NCI-H774 (cell line): ENCODE data around the gene HLF.

Source experiments
- DNase-seq: peaks from one replicate; lab custom pipeline; 2025; lab: John Stamatoyannopoulos, UW

The HLF gene

GRCh38 chr17:55264645-55265298 lies at the start of gene HLF:
Gene HLF, plus strand, starts transcription at chr17:55264960. Its CDS starts 525 bp downstream, at chr17:55265485.
- peak; percentile 93 for DNase-seq

- no peak for DNase-seq
These were observed 49.0 kb upstream of the HLF start for GRCh38 chr17:55215711-55216110.

GRCh38 chr17:55216888-55217287 lies 47.9 kb upstream of the HLF start:
- DNase-seq, result no peak

- no peak for DNase-seq
These were observed 45.3 kb upstream of the HLF start for GRCh38 chr17:55219459-55219858.

- no peak for DNase-seq
These were observed 44.8 kb upstream of the HLF start for GRCh38 chr17:55219934-55220333.

DNA sequence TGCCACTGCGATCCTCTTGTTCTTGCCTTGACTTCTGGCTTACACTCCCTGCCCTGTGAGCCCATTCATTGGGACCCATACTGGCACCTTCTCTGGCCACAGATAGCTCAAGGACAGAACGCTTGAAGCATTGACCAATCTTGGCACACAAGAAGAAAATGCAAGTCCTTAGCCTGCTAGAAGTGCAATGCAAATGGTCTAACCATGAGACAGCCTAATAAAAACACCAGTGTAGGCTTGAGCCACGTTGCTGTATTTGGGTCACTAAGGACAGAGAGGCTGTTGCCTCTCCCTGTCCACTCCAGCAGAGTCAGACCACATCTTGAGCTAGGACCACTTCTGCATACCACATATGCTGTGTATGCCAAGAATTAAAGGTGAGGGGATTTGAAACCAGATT lies 41.2 kb upstream of the HLF start:
- no peak for DNase-seq

DNA sequence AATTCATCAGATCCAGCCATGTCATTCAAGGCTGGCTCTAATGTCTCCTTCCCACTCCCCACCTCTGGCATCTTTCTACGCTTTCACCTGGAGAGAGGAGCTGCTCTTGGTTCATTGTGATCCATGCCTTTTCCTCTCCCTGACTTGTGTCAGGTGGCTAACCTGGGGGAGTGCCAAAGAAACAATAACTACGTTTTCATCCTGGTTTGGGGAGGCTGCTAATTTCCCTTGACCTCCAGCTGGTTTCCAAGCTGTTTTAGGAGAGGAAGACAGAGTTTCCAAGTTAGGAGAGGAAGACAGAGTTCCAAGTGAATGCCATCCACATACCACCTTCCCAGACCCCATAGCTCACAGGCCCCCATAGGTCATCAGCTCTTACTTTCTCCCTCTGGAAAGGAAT lies 40.0 kb upstream of the HLF start:
- DNase-seq, result no peak

DNA sequence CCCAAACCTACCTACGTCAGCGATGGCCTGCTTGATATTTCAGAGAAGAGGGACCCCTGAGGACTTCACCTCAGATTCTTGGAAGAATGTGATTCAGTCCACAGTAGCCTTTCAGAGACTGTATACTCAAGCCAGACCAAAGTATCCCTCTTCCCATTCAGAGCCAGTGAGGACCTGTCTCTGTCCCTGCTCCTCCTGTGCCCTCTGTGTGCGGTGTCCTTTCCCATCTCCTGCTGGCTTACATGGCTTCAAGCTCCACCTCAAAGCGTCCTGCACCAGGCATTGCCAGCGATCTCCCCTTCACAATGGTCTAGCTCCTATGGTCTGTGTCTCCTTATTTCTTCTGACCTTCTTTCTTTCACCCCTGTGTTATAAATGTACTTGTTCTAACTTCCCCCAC lies 39.5 kb upstream of the HLF start:
- no peak for DNase-seq

DNA sequence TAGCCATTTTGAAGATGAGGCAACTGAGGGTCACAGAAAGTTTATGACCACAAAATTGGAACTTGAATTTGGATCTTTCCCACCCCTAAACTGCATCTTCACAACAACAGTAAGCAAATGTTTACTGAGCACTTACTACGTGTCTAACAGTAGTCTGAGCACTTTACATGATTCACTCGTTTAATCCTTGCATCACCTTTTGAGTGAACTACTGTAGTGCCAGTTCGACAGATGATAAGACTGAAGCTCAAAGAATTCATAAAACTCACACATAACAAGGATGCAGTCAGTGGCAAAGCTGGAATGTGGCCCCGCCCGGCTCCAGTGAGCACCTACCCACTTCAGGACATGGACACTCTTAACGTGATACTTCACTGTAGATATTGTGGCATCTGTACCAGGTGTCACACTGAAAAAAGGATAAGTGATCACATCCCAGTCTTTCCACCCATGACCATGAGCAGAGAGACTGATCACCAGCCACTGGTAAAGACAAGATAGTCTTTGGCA lies 36.0 kb upstream of the HLF start:
- no peak for DNase-seq

- no peak for DNase-seq
These were observed 35.5 kb upstream of the HLF start for GRCh38 chr17:55229276-55229675.

DNA sequence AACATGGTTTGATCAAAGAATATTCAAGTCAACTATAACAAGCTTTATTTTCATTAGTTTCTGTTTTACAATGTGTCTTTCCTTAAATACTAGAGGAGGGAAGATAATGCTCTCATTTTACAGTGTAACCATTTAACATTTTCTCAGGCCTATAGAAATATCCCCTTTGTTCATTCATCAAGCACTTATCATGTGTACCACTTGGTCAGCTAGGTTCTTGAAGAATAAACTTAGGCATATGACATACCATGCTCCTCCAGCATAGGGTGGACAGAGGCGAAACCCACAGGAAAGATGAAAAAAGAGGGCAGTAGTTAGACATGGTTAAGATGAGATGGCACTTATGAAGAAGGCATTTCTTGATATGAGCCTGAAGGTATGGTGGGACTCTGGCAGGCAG lies 34.0 kb upstream of the HLF start:
- DNase-seq, result no peak

- no peak for DNase-seq
These were observed 30.9 kb upstream of the HLF start for GRCh38 chr17:55233840-55234239.

- DNase-seq, result no peak
These were observed 28.4 kb upstream of the HLF start for GRCh38 chr17:55236316-55236715.

DNA sequence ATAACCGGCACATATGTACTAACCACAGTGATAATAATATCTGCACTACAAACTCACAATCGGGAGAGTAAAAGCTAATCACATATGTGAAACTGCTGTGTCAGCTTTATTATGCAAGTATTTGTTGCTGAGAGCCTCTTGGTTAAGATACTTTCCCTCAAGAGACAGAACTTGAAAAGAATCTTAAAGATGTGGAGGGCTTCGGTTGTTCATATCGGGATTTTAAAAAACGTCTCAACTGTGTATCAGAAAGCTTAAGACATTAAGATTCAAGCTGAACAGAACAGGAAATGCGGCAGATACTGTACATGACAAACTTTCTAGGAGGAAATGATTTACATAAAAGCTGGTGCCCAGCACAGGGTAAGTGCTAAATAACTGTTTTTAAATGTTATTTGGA lies 27.5 kb upstream of the HLF start:
- DNase-seq, result no peak

DNA sequence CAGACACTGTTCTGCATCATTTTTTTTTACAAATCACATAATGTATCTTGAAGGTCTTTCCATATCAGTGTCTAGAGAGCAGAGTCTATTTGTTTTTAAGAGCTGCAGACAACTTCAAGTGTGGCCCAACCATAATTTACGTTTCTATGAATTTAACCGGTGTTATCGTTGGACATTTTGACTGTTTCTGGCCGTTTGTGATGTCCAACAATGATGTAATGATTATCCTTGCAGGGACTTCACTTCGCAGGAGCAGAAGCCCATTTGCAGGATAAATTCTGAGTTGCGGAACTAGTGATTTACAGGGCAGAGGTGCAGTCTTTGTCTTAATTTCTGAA lies 26.9 kb upstream of the HLF start:
- DNase-seq, result no peak

DNA sequence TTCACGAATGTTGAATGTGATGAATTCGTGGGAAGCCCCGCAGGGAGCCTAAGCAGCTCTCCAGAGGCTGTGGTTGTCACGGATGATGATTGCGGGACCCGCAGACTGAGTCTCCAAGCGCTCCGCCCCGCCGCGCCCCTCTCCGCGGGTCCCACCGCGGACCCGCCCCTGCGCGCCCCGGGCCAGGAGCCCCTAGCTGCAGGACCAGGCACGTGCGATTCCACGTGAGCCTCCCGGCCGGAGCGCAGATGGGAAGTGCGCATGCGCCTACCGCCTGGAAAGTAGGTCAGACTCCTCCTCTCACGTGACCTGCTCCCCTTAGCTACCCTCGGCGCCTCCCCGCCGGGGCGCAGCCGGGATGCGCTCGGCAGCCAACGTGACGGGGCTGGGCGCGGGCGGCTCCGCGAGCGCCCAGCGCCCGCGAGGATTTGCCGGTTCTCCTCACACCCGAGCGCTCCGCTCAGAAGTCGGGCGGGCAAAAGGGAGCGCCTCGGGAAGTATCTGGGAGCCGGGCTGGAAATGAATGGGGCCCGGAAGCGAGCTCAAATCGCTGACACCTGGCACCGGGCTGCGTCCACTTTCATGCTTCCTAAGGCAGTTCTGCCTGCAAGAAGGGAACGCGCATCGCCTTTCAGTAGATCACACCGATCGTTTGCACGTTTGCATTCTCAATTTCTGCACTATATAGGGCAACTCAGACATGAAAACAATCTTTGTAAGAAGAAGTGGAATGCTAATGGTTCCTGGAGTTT lies 26.4 kb upstream of the HLF start:
- peak; percentile 95 for DNase-seq

GRCh38 chr17:55238931-55239297 lies 25.8 kb upstream of the HLF start:
- DNase-seq, result no peak

DNA sequence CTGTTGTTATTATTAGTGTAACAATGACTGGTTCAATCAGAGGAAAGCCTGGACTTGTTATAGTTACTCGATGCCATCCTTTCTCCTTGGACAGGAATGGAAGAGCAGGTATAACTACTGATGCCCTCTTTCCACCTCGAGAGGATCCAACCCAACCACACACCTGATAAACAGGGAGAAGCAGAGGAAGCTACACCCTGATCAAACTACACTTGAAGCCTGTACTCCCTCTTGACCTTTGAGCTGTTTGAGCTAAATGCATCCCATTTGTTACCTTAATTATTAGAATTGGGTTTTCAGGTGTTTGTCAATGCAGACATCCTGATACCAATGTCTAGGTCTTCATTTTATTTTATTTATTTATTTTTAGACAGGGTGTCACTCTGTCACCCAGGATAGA lies 23.7 kb upstream of the HLF start:
- DNase-seq, result no peak

DNA sequence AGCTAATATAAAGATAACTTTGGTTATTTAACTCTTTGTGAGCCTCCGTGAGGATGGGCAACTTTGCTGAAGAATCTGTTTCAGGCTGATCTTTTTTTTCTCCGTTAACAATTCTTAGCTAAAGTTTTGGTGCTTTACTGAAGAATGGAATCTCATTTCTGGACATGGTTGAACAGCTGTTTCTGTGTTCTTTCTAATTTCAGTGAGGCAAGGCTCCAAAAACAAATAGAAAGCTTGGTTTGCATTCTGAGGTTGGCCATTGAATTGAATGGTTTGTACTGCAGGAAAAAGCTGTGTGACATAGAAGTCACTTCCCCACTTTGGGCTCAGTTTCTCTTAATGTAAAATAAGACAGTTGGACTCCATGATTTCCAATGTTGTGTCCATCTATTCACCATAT lies 22.3 kb upstream of the HLF start:
- no peak for DNase-seq

GRCh38 chr17:55245986-55246385 lies 18.8 kb upstream of the HLF start:
- no peak for DNase-seq

DNA sequence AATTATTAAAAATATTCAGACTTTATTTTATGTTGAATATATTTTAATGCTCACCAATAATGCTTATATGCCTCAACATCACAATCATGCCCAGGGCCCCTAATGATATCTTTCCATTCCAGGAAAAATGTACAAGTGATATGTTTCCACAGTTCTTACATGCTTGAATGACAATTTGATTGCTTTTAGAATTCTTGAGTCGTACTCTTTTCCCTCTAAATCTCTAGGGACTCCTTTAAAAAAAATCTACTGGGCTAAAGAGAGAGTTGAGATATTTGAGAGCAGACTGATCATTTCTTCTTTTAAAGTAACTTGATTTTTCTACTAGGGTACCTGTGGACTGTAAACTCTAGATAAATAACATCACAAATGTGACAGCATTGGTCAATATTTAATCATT lies 18.2 kb upstream of the HLF start:
- DNase-seq, result no peak

- DNase-seq, result no peak
These were observed 16.7 kb upstream of the HLF start for GRCh38 chr17:55248077-55248476.

DNA sequence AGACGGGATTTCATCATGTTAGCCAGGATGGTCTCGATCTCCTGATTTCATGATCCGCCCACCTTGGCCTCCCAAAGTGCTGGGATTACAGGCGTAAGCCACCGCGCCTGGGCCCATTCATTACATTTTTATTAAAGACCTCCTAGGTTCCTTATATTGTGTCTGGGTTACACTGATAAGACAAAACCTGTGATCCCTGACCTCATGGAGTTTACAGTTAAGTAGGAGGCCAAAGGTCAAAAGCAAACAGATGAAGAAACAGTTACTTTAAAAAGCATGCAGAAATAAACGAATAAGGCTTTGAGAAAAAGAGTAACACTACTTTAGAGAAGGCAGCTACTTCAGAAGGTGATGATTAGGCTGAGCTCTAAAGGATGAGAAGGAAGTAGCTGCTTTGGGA lies 14.9 kb upstream of the HLF start:
- DNase-seq, result no peak

DNA sequence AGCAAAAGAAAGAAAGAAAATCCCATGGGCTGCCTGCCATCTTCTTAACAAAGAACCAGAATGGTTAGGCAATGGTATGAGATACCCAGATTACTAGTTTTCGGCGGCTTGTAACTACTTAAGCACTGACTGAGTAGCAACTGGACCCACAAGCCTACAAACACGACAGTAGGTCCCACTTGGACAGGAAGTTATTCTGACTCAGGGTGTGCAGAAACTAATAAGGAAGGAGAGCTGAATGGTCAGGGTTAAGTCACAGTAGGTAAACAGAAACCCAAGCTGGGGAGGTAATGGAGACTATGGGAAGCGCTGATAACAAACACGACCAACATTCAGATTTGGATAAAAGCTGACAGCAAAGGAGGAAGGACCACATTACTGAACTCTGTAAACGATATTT lies 10.4 kb upstream of the HLF start:
- no peak for DNase-seq
